Measurements from ENCODE around the gene AP4E1. TPM values are rescaled to one million over a fixed set of nuclear protein-coding genes. Genes with fewer than 3 reads are reported as not detected.

Gene AP4E1
- total and polyA plus RNA-seq, 2 of the 8 experiments (the other 6 are each of a cell fraction or from before 2014, with no cell fraction given) = 1.4 to 10.9 TPM

DNA sequence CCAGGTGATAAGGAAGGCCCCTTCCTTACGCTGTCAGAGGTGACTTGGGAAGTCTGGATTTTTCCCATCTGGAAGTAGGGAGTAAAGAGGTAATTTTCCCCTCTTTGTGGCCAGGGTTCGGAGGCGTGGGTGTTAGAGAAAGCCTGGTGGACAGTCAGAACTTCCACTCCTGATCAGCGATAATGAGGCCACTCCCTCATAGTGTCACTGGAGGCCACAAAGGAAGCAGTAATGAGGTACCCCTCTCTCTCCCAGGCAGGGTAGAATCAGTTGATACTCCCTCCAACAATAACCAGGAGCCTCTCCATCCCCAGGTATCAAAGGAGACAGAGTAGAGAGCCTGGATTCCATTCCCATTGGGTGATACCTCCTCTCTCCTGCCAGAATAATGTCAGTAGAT is 30.0 kb downstream of the AP4E1 start:
- POLR2A ChIA-PET (ENCODE audit: partially characterized antibody) = no interaction called here
- Histone ChIP-seq H3K56ac (replicated peaks; ENCODE audit: insufficient read length, low read depth, low read length) (no peak overlapping the region), H4K5ac (ENCODE audit: insufficient read length, low read depth, low read length) (no peak overlapping the region), H3K18ac (ENCODE audit: extremely low read depth, low read length) (no peak overlapping the region), H3K4me1 (replicated peaks in 1 of 4; ENCODE audit: control insufficient read depth in 3 of 4, insufficient read depth in 4 of 4, low read length in 3 of 4) (no peaks in the 10 kb centered on the region), H2BK120ac (replicated peaks; ENCODE audit: low read depth, low read length) (no peak overlapping the region), H2BK12ac (ENCODE audit: low read depth, low read length) (no peak overlapping the region), H3K79me2 (ENCODE audit: control insufficient read depth in 1 of 2, insufficient read depth in 2 of 2, low read length in 2 of 2) (no peaks in the 10 kb centered on the region), H3K14ac (ENCODE audit: insufficient read length) (no peak overlapping the region), H2BK20ac (ENCODE audit: low read length) (no peak overlapping the region), H2AFZ (ENCODE audit: low read length) (no peak overlapping the region), H3K9me3 (ENCODE audit: insufficient read depth in 2 of 2, low read depth in 1 of 2, low read length in 1 of 2) (no peaks in the 10 kb centered on the region), H3K4ac (replicated peaks; ENCODE audit: insufficient read length, low read depth, low read length) (no peak overlapping the region), H3K27me3 (replicated peaks in 1 of 4; ENCODE audit: control insufficient read depth in 3 of 4, extremely low read depth in 1 of 4, insufficient read depth in 3 of 4, low read length in 3 of 4) (no peaks in the 10 kb centered on the region), H3K27ac (ENCODE audit: low read depth, low read length) (no peak overlapping the region), H2AK5ac (ENCODE audit: low read depth, low read length) (no peak overlapping the region), H4K91ac (replicated peaks; ENCODE audit: insufficient read length, low read length) (no peak overlapping the region), H4K8ac (ENCODE audit: extremely low read depth, insufficient read depth, low read length) (no peak overlapping the region), H3K23ac (ENCODE audit: insufficient read length) (no peak overlapping the region), H3K23me2 (ENCODE audit: low read depth, low read length) (no peaks in the 10 kb centered on the region), H2BK15ac (ENCODE audit: low read length) (no peak overlapping the region), H3K4me2 (ENCODE audit: insufficient read depth in 1 of 2, low read depth in 2 of 2, low read length in 2 of 2) (no peak overlapping the region), H3K79me1 (ENCODE audit: low read depth, low read length) (no peaks in the 10 kb centered on the region), H3K36me3 (ENCODE audit: control insufficient read depth in 2 of 4, insufficient read depth in 4 of 4, low read length in 3 of 4) (peaks cover 0 to 6% (median 2%) of the 10 kb centered on the region in 4 experiments; a peak in 1 of 8 replicates), H3K4me3 (ENCODE audit: extremely low read depth in 1 of 4, insufficient read depth in 2 of 4, low read depth in 3 of 4, low read length in 4 of 4) (no peak overlapping the region), H3K9ac (replicated peaks in 1 of 4; ENCODE audit: extremely low read depth in 1 of 4, low read depth in 3 of 4, low read length in 3 of 4) (no peak overlapping the region), H4K20me1 (replicated peaks in 1 of 2; ENCODE audit: control insufficient read depth in 1 of 2, insufficient read depth in 2 of 2, low read length in 2 of 2) (peaks cover 0 to 2% of the 10 kb centered on the region in 2 experiments), H2BK5ac (ENCODE audit: low read depth, low read length) (no peak overlapping the region)
- CTCF ChIA-PET (ENCODE audit: partially characterized antibody) = no interaction called here
- WGBS, 2 experiments (ENCODE audit: extremely low coverage in 1 of 2, insufficient coverage in 1 of 2, insufficient read length in 1 of 2, insufficient replicate concordance in 2 of 2, low coverage in 1 of 2, low lambda C conversion rate in 2 of 2, missing lambda C conversion rate in 1 of 2) = 83% methylated on average over 4 of the region's 4 CpGs; no CpG with 5 or more reads in 1 of the 2 experiments
- FAIRE-seq (no peak), DNase-seq (ENCODE audit: low read depth in 1 of 2, low spot score in 2 of 2) (no peak)
- TF ChIP-seq PHF8 (conservative IDR thresholded peaks at IDR 0.05; ENCODE audit: low read depth, low read length) = no peak
- no peak for TF ChIP-seq RXRA (IDR thresholded peaks at IDR 0.05; ENCODE audit: insufficient read depth, low read depth, low read length)
- no peak for TF ChIP-seq POU5F1 (IDR thresholded peaks at IDR 0.05; ENCODE audit: low read depth, low read length)
- TF ChIP-seq BRCA1 (IDR thresholded peaks at IDR 0.05; ENCODE audit: low read depth, low read length) = no peak
- TF ChIP-seq BACH1 (IDR thresholded peaks at IDR 0.05; ENCODE audit: low read length) = no peak
- no peak for TF ChIP-seq POLR2A (IDR thresholded peaks at IDR 0.05; ENCODE audit: control extremely low read depth in 1 of 2, low read depth in 2 of 2, low read length in 2 of 2)
- TF ChIP-seq ASH2L (IDR thresholded peaks at IDR 0.05; ENCODE audit: low read length) = no peak
- TF ChIP-seq, protein P1, sequence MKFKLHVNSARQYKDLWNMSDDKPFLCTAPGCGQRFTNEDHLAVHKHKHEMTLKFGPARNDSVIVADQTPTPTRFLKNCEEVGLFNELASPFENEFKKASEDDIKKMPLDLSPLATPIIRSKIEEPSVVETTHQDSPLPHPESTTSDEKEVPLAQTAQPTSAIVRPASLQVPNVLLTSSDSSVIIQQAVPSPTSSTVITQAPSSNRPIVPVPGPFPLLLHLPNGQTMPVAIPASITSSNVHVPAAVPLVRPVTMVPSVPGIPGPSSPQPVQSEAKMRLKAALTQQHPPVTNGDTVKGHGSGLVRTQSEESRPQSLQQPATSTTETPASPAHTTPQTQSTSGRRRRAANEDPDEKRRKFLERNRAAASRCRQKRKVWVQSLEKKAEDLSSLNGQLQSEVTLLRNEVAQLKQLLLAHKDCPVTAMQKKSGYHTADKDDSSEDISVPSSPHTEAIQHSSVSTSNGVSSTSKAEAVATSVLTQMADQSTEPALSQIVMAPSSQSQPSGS (IDR thresholded peaks at IDR 0.05; ENCODE audit: low read length) = no peak
- no peak for TF ChIP-seq TEAD4 (IDR thresholded peaks at IDR 0.05; ENCODE audit: low read depth, low read length)
- TF ChIP-seq FOSL1 (IDR thresholded peaks at IDR 0.05; ENCODE audit: insufficient read depth, low read depth, low read length) = no peak
- TF ChIP-seq CTBP2 (IDR thresholded peaks at IDR 0.05; ENCODE audit: borderline replicate concordance, insufficient read depth, insufficient read length, low read length) = no peak
- TF ChIP-seq TBP (IDR thresholded peaks at IDR 0.05; ENCODE audit: low read depth, low read length) = no peak
- no peak for TF ChIP-seq SAP30 (IDR thresholded peaks at IDR 0.05; ENCODE audit: insufficient read depth, insufficient replicate concordance, low read length)
- no peak for TF ChIP-seq TCF12 (IDR thresholded peaks at IDR 0.05; ENCODE audit: low read depth, low read length)
